Stimulated activated CD4-positive, alpha-beta T cell treated with anti-CD3 and anti-CD28 coated beads, TNF-alpha, amount 100 ng/mL, for 1 hour (primary cell): ENCODE data around the gene F8.
"Not testable (repeated sequence)": the region's sequence is repeated elsewhere in the genome, so short reads cannot be mapped to it uniquely, and the experiment has no call there.

ENCODE experiments used
- DNase-seq, 3 donors: peaks; one replicate each; pipeline ENCODE4 v3.0.0-alpha.2; 2020; ENCODE audit warnings: low read depth in 3 of 3, low spot score in 1 of 3

The F8 gene

DNA sequence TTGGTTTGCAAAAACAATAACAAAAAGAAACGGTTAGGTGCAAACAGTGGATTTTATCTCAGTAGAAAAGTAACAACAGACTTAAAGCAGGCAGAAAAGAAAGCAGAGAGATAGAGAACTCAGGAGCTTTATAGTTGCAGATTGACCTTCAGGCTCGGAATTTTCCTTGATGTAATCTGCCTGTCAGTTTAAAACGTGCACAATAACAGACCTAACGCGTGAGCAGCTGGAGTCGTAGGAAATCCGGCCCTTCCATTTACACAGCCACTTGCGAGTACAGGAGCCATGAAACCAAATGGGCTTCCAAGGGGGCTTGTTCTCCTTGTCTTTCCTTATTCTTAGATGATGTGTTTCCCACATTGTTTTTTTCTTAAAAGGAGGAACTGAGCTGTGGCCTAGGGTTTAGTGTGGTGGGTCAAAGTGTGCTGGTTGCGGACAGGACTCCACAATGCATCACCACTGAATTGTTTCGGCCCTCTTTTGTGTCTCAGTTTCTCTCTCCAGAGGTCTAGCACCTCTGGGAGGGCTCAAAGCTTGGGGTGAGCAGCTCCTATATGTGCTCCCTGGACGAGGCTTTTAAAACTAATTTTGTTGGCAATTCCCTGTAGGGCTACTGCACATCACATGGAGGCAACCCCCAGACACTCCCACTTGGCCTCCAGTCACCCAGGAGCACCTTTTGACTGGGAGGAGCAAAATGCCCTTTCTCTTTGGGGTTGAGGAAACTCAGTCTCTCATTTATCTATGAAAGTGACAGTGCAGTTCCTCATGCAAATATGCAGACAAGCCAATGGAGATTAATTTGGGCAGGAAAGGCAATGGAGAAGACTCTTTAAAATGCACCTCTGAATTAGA is 203.4 kb downstream of the F8 start:
- DNase-seq, result no peak

- not testable (repeated sequence) for DNase-seq
Observed at GRCh38 chrX:154817048-154817618, 205.4 kb downstream of the F8 start.

GRCh38 chrX:154816326-154816898 is 206.1 kb downstream of the F8 start:
- DNase-seq, result not testable (repeated sequence)

GRCh38 chrX:154815274-154815818 is 207.2 kb downstream of the F8 start:
- DNase-seq, result no peak

- no peak for DNase-seq
Observed at GRCh38 chrX:154813801-154814200, 208.7 kb downstream of the F8 start.

- no peak for DNase-seq
Observed at GRCh38 chrX:154812341-154813101, 210.0 kb downstream of the F8 start.

GRCh38 chrX:154809939-154810665 is 212.4 kb downstream of the F8 start:
- no peak for DNase-seq

DNA sequence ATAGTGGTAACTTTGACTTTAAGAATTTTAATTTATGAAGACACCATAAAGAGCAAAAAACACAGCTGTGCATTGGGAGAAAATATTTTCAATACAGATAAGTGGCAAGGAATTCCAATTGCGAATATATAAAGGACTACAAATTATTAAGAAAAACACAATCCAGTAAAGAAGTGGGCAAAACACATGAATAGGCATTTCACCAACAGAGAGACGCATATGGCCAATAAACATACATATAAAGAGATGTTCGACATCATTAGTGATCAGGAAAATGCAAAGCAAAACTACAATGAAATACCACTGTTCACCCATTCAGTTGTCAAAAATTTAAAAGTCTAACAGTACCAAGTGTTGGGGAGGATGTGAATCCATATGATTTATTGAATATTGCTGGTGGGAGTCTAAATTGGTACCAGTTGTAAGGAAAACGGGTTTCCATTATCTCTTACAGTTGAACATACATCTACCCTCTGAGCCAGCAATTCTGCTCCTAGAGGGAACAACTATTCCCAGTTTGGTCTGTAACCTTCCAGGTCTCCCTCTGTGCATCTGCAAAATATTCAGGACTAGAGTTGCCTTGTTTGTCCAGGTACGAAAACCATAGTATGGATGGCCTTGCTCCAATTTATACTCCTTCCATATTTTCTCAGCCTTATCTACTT is 215.6 kb downstream of the F8 start:
- DNase-seq, result no peak

- no peak for DNase-seq
Observed at GRCh38 chrX:154805696-154806091, 216.8 kb downstream of the F8 start.

DNA sequence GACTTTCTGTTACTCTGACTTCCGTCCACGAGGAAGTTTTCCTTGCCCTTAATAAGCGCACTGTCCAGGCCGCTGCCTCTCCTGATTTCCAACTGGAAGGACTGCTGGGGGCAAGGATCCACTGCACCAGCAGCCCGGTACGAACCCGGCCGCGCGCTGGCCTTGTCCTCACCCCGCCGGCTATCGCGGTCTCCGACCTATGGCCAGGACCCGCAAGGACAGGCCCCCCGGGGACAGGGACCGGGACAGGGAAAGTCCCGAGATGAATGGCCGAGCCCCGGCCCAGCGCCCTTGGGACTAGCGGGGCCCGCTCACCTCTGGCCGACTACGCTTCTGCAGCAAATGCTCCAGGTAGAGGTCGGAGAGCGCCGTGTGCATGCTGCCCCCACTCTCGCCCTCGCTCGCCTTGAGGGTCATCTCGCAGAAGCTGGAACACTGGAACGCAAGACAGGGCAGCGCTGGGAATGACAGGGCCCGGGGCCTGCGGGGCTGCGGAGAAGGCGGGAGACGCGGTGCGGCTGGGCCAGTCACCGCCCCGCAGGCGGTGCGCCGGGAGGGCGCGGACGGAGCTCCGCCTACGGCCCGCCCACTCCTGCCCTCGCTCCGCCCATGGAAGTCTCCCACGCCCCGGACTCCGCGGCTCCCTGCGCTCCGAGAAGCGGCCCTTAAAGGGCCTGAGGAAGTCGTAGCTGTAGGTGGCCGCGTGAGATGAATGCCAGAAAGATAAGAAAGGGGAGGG is 217.4 kb downstream of the F8 start, which contains the start of gene MPP1:
Gene MPP1, minus strand, starts transcription at position 529 of the 739 bp plus-strand sequence. Its CDS starts 112 bp downstream, at position 417.
- peak; percentile 25 to 63 (median 55) for DNase-seq

DNA sequence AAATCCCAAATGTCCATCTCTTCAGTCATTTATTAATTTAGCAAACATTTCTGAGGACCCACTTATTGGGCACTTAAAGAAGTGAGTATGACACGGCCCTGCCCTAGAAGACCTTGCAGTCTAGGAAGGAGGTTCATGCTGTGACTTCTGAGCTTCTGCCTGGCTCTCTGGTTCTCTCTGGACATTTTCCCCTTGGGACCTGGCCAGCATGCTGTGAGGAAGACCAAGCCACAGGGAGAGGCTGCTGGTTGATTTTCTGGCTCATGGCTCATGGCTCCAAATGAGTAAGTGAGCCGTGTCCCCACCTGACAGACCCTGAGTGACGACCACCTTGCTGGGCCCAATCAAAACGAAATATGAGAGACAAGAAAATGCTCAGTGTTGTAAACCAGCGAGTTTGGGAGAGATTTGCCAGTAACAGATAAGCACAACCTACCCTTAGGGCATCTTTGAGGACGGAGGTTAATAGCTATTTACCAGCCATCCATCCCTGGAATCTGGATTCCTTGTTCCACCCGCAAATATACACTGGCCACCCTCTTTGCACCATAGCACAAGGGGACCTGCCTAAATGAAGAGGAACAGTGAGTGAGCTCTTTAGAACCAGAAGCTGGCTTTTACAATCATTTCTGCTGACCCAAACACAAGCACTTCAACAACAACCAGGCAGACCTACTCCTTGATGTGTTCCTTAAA is 218.1 kb downstream of the F8 start:
- DNase-seq, result no peak

- no peak for DNase-seq
Observed at GRCh38 chrX:154802947-154803346, 219.6 kb downstream of the F8 start.

GRCh38 chrX:154800478-154801210 is 221.9 kb downstream of the F8 start:
- DNase-seq, result no peak

GRCh38 chrX:154799556-154800348 is 222.8 kb downstream of the F8 start:
- no peak for DNase-seq

DNA sequence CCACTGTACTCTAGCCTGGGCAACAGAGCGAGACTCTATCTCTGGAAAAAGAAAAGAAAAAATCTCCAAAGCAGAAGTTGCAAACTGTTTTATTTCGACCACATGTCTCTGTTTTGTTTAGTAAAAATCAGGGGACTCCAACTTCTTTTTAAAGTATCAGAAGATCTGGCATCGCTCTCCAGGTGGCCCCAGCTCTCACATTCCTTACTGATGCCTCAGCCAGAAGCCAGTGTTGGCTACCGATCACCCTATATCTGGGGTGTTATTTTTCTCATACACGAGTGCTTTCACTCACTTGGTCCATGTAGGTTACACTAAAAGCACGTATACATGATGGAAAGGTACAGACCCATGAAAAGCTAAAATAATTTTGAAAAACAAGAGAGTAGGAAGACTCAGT is 225.5 kb downstream of the F8 start:
- DNase-seq, result no peak

GRCh38 chrX:154795016-154795415 is 227.5 kb downstream of the F8 start:
- DNase-seq, result no peak

GRCh38 chrX:154793084-154793795 is 229.3 kb downstream of the F8 start:
- DNase-seq, result no peak
